Astrocyte (in vitro differentiated cells and primary cell): ENCODE data around the gene NDUFA11. TPM values are rescaled to one million over a fixed set of nuclear protein-coding genes. Genes with fewer than 3 reads are reported as not detected.
A peak's percentile ranks its signal among the peaks of the same experiment; 100 is the strongest.

ENCODE experiments used
- DNase-seq: peaks from one replicate; pipeline ENCODE4 v3.0.0-alpha.2; 2010; ENCODE audit warnings: low read depth
- FAIRE-seq: peaks from 2 replicates; lab custom pipeline; 2011; peaks lifted over from hg19 to GRCh38; lab: Jason Lieb, UNC
- H2AFZ ChIP-seq: 2 replicates; pipeline ENCODE4 v1.6.0; 2012; ENCODE audit warnings: low read depth, low read length, inconsistent platforms
- H3K27ac ChIP-seq: 2 replicates; pipeline ENCODE4 v1.5.1; 2011; ENCODE audit warnings: low read depth, low read length, inconsistent platforms
- H3K27me3 ChIP-seq: 2 replicates; pipeline ENCODE4 v1.6.0; 2011; ENCODE audit warnings: low read length, inconsistent platforms; ENCODE audit not compliant: insufficient read depth
- H3K36me3 ChIP-seq: 2 replicates; pipeline ENCODE4 v1.5.1; 2011; ENCODE audit warnings: low read length, inconsistent platforms; ENCODE audit not compliant: insufficient read depth
- H3K4me1 ChIP-seq: 2 replicates; pipeline ENCODE4 v1.5.1; 2011; ENCODE audit warnings: low read length, inconsistent platforms; ENCODE audit not compliant: insufficient read depth
- H3K4me2 ChIP-seq: 2 replicates; pipeline ENCODE4 v1.6.0; 2012; ENCODE audit warnings: low read length, inconsistent platforms
- H3K4me3 ChIP-seq: 2 replicates; pipeline ENCODE4 v1.5.1; 2011; ENCODE audit warnings: low read depth, mild to moderate bottlenecking, low read length, inconsistent platforms; ENCODE audit not compliant: insufficient read depth
- H3K79me2 ChIP-seq: 2 replicates; pipeline ENCODE4 v1.6.0; 2012; ENCODE audit warnings: mild to moderate bottlenecking, low read length, inconsistent platforms; ENCODE audit not compliant: insufficient read depth
- H3K9ac ChIP-seq: 2 replicates; pipeline ENCODE4 v1.6.0; 2012; ENCODE audit warnings: mild to moderate bottlenecking, low read length, inconsistent platforms
- H3K9me3 ChIP-seq: 2 replicates; pipeline ENCODE4 v1.5.1; 2012; ENCODE audit warnings: low read depth, mild to moderate bottlenecking, low read length, inconsistent platforms; ENCODE audit not compliant: insufficient read depth
- H4K20me1 ChIP-seq: 2 replicates; pipeline ENCODE4 v1.6.0; 2012; ENCODE audit warnings: low read length, inconsistent platforms; ENCODE audit not compliant: insufficient read depth
- H3K27ac Mint-ChIP-seq: one replicate; pipeline ENCODE4 v1.8.0; 2021; ENCODE audit warnings: mild to moderate bottlenecking, mixed read lengths; ENCODE audit not compliant: unreplicated experiment
- H3K27me3 Mint-ChIP-seq: one replicate; pipeline ENCODE4 v1.8.0; 2021; ENCODE audit warnings: low read depth, mixed read lengths; ENCODE audit not compliant: unreplicated experiment
- H3K36me3 Mint-ChIP-seq: one replicate; pipeline ENCODE4 v1.8.0; 2021; ENCODE audit warnings: low read depth, mixed read lengths; ENCODE audit not compliant: unreplicated experiment
- H3K4me1 Mint-ChIP-seq: one replicate; pipeline ENCODE4 v1.8.0; 2021; ENCODE audit warnings: low read depth, mixed read lengths; ENCODE audit not compliant: unreplicated experiment
- H3K4me3 Mint-ChIP-seq: one replicate; pipeline ENCODE4 v1.8.0; 2021; ENCODE audit warnings: mild to moderate bottlenecking, moderate library complexity, mixed read lengths; ENCODE audit not compliant: unreplicated experiment
- H3K9me3 Mint-ChIP-seq: one replicate; pipeline ENCODE4 v1.8.0; 2021; ENCODE audit warnings: mild to moderate bottlenecking, mixed read lengths; ENCODE audit not compliant: unreplicated experiment
- EZH2 ChIP-seq: IDR thresholded peaks from 2 replicates; pipeline ENCODE4 v1.6.1; 2012; ENCODE audit warnings: mild to moderate bottlenecking, low read length, inconsistent platforms; ENCODE audit not compliant: insufficient read depth
- total RNA-seq: library from RNA; stranded (reverse); gene quantifications from 2 replicates; pipeline ENCODE4 v1.2.1, GENCODE V29; 2021
- TF ChIP-seq, protein P1 (sequence below): IDR thresholded peaks from 2 replicates; pipeline ENCODE4 v1.5.1; 2011; ENCODE audit warnings: low read depth, mild to moderate bottlenecking, inconsistent platforms, low read length, moderate library complexity; ENCODE audit not compliant: insufficient read depth

NDUFA11 gene
- total RNA-seq, 1 donor from 2014 or later = 286 TPM

DNA sequence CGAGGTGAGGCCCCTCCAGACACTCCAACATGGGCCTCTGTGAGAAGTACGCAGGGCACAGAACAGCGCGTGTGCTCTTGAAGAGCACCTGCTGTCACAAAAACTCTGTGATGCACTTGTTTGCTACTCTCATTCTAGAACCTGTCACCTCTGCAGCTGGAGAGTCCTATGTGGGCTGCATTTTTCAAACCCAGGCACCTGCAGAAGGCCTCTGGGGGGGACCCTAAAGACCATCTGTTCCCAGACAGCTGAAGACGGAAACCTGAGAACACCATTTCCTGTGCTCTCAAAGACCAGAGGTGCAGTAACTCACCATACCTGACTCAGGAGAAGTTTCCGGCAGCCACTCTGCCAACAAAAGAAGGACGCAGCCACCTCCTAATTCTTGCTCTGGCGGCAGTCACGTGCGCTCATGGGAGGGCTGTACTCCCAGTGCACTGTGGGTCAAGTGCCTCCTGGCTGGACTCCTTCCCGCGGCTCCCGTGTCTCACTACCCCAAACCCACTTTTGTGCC is 46.3 kb upstream of the NDUFA11 start:
- H4K20me1 ChIP-seq = peaks cover 95% of the 10 kb centered on the region
- FAIRE-seq (no peak), DNase-seq (no peak)
- H2AFZ ChIP-seq = no peak overlapping the region
- H3K27me3 ChIP-seq = no peaks in the 10 kb centered on the region
- Mint-ChIP-seq H3K27ac (no peak overlapping the region), H3K36me3 (peaks cover 25% of the 10 kb centered on the region), H3K4me3 (no peak overlapping the region), H3K27me3 (no peaks in the 10 kb centered on the region), H3K9me3 (no peaks in the 10 kb centered on the region), H3K4me1 (peaks cover 43% of the 10 kb centered on the region)
- H3K4me2 ChIP-seq = no peak overlapping the region
- H3K79me2 ChIP-seq = peaks cover 91% of the 10 kb centered on the region
- no peaks in the 10 kb centered on the region for H3K9me3 ChIP-seq
- peaks cover 25% of the 10 kb centered on the region for H3K4me1 ChIP-seq
- no peak for TF ChIP-seq EZH2
- TF ChIP-seq, protein P1, sequence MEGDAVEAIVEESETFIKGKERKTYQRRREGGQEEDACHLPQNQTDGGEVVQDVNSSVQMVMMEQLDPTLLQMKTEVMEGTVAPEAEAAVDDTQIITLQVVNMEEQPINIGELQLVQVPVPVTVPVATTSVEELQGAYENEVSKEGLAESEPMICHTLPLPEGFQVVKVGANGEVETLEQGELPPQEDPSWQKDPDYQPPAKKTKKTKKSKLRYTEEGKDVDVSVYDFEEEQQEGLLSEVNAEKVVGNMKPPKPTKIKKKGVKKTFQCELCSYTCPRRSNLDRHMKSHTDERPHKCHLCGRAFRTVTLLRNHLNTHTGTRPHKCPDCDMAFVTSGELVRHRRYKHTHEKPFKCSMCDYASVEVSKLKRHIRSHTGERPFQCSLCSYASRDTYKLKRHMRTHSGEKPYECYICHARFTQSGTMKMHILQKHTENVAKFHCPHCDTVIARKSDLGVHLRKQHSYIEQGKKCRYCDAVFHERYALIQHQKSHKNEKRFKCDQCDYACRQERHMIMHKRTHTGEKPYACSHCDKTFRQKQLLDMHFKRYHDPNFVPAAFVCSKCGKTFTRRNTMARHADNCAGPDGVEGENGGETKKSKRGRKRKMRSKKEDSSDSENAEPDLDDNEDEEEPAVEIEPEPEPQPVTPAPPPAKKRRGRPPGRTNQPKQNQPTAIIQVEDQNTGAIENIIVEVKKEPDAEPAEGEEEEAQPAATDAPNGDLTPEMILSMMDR = no peak
- no peak overlapping the region for H3K4me3 ChIP-seq
- H3K36me3 ChIP-seq = peaks cover 10% of the 10 kb centered on the region
- no peak overlapping the region for H3K9ac ChIP-seq
- no peak overlapping the region for H3K27ac ChIP-seq

DNA sequence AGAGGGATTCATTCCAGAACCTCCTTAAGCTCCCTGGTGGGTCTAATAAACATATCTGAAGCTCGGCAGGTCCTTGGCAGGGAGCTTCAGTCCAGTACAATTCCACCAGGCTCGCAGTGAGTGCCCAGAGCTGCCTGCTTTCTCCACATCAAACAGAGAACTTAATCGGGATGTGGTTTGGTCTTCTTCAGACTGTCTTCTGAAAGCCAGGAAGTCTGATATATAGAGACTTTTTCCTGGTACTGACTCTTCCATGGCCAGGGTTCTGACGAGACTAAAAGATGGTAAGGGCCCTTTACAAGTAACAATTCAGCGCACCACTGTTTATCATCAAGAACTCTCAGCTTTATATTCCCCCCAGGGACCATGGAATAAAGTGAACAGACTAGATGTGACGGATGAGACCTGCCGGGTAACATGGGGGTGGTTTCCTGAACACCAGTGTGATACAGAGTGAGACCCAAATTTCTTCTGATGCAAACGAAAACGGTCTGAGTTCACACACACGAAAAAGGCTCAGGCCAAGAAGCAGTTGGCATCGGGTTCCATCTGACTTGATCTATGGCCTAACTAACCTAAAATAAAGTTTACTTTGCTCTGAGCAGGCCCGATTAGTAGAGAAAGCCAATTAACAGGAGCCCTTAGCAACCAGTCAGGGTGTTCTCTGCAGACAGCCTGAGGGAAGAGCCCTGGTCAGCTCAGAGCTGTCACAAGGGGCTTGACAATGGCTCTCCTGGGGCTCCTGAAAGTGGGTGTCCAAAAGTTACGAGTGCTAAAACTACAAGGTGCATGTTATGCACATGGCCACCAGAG is 45.4 kb upstream of the NDUFA11 start:
- DNase-seq = no peak
- Histone ChIP-seq H3K9ac (no peak overlapping the region), H3K4me2 (no peak overlapping the region), H3K4me1 (peaks cover 17% of the 10 kb centered on the region), H3K79me2 (peaks cover 90% of the 10 kb centered on the region), H2AFZ (no peak overlapping the region), H3K9me3 (no peaks in the 10 kb centered on the region), H3K27ac (no peak overlapping the region), H3K36me3 (peaks cover 10% of the 10 kb centered on the region), H3K27me3 (no peaks in the 10 kb centered on the region), H4K20me1 (peaks cover 95% of the 10 kb centered on the region), H3K4me3 (no peak overlapping the region)
- no peaks in the 10 kb centered on the region for H3K27me3 Mint-ChIP-seq
- H3K4me3 Mint-ChIP-seq = peak overlapping the region; percentile 57
- H3K9me3 Mint-ChIP-seq = no peaks in the 10 kb centered on the region
- peaks cover 35% of the 10 kb centered on the region for H3K4me1 Mint-ChIP-seq
- H3K36me3 Mint-ChIP-seq = peaks cover 23% of the 10 kb centered on the region
- TF ChIP-seq, protein P1 = no peak
- TF ChIP-seq EZH2 = no peak
- FAIRE-seq = no peak
- no peak overlapping the region for H3K27ac Mint-ChIP-seq

DNA sequence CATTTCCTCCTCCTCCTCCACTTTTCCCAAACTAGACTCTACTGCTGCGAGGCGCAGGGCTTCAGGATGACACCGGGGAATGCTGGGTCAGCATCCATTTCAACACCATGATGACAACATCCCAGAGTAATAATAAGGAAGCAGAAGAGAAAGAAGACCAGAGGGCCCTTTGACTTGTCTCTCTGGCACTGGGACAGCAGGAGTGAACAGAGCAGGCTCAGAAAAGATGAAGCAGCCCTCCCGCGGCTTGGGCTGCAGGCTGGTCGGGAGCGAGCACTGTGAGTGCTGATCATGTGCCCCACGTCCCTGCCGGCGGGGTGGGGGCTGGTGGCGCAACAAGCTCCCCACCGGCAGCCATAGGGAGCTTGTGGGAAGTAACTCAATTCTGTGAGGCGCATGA is 43.8 kb upstream of the NDUFA11 start:
- H3K9ac ChIP-seq = no peak overlapping the region
- peak; percentile 27 for DNase-seq
- H3K79me2 ChIP-seq = peaks cover 88% of the 10 kb centered on the region
- no peak overlapping the region for H3K27ac ChIP-seq
- Mint-ChIP-seq H3K4me1 (peaks cover 29% of the 10 kb centered on the region), H3K27me3 (no peaks in the 10 kb centered on the region), H3K4me3 (no peak overlapping the region), H3K36me3 (peaks cover 20% of the 10 kb centered on the region), H3K9me3 (no peaks in the 10 kb centered on the region), H3K27ac (no peak overlapping the region)
- peaks cover 11% of the 10 kb centered on the region for H3K4me1 ChIP-seq
- H3K4me3 ChIP-seq = no peak overlapping the region
- TF ChIP-seq EZH2 = no peak
- TF ChIP-seq, protein P1 = no peak
- H3K9me3 ChIP-seq = no peaks in the 10 kb centered on the region
- H3K27me3 ChIP-seq = no peaks in the 10 kb centered on the region
- H3K36me3 ChIP-seq = peaks cover 10% of the 10 kb centered on the region
- no peak for FAIRE-seq
- peak overlapping the region; percentile 30 for H3K4me2 ChIP-seq
- no peak overlapping the region for H2AFZ ChIP-seq
- peaks cover 96% of the 10 kb centered on the region for H4K20me1 ChIP-seq
